SKM-1 treated with dmso at 0.1 percent for 144 hours (cell line): ENCODE measurements around the gene KANSL1.

Source experiments
- DNase-seq: peaks from one replicate; lab custom pipeline; 2025; ENCODE audit not compliant: unreplicated experiment; lab: John Stamatoyannopoulos, UW

The KANSL1 gene

DNA sequence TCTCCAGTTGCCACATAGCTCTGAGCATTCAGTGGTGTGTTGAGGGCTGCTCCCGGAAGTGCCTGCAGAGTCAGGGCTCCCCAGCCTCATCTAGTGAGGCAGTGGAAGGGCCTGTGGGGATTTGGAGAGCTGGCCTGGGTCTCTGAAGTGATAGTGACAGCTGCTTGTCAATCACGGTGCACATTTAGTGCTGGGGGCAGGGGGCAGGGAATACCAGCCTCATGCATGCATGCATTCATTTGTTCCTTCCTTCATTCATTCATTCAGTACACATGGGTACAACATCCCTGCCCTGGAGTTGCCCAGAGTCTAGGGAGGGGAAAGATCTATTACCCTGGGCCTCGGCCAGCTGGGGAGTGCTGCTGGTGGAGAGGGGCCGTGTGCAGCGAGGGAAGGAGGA is 205.5 kb downstream of the KANSL1 start:
- no peak for DNase-seq

DNA sequence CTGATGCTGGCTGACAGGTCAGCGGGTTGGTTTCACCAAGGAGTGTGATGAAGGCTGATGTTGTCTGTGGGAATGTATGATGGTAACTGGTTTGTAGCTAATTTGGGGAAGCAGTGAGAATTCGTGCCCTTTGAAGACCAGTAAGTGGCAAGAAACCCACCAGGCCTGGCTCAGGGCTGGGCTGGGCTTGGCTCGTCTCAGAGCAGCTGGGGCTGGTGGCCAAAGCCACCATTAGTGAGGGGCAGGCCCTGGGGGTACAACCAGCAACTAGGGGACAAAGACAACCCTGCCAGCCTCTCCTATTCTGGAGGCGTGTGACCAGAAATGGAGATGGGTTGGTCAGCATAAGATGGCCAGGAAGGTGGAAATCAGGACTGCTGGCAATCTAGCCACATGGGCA is 207.2 kb downstream of the KANSL1 start:
- DNase-seq: no peak

DNA sequence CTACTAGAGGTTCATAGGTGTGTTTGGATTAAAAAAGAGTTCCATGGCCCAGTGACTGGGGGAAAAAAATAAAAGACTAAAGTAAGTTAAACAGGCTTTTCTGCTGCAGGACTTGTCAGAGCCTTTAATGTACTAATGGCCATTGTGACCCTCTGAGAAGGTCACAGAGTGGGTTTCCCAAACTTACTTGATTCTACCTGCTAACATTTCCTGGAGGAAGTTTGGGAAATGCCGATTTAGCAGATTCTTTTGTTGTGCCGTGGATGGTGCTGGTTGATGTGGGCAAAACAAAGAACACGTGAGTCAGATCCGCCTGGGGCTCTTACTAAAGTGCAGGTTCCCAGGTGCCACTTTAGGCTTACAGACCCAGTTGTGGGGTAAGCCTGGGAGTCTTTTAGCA is 207.8 kb downstream of the KANSL1 start:
- no peak for DNase-seq

DNA sequence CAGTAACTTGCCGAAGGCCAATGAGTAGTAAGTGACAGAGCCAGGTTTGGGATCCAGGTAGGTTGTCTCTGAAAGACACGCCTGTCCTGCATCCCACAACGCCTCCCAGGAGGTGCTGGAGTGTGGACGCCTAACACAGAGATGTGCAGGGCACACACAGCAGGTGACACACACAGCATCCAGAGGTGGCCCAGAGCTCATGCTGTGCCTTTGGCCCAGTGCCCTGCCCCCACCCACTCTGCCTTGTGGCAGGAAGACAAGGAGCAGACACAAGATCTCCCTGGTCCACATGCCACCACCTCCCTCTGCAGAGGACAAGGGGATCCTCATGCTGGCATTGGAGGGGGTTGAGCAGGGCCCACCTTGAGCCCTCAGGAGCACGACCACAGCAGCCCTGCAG is 208.9 kb downstream of the KANSL1 start:
- DNase-seq: no peak

DNA sequence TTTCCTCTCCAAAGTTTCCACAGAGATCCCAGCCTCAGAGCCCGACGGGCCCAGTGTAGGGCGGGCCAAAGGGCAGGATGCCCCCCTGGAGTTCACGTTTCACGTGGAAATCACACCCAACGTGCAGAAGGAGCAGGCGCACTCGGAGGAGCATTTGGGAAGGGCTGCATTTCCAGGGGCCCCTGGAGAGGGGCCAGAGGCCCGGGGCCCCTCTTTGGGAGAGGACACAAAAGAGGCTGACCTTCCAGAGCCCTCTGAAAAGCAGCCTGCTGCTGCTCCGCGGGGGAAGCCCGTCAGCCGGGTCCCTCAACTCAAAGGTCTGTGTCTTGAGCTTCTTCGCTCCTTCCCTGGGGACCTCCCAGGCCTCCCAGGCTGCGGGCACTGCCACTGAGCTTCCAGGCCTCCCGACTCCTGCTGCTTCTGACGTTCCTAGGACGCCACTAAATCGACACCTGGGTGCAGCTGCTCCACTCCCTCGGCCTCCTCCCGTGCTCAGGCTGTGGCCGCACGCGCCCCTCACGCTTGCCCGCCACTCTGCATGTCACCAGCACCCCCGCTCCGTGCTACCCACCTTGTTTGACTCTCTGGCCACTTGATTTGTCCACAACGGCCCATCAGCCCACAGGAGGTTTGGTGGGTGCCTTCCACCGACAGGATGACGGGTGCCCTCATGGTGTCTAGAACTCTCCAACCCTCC is 209.5 kb downstream of the KANSL1 start:
- no peak for DNase-seq

DNA sequence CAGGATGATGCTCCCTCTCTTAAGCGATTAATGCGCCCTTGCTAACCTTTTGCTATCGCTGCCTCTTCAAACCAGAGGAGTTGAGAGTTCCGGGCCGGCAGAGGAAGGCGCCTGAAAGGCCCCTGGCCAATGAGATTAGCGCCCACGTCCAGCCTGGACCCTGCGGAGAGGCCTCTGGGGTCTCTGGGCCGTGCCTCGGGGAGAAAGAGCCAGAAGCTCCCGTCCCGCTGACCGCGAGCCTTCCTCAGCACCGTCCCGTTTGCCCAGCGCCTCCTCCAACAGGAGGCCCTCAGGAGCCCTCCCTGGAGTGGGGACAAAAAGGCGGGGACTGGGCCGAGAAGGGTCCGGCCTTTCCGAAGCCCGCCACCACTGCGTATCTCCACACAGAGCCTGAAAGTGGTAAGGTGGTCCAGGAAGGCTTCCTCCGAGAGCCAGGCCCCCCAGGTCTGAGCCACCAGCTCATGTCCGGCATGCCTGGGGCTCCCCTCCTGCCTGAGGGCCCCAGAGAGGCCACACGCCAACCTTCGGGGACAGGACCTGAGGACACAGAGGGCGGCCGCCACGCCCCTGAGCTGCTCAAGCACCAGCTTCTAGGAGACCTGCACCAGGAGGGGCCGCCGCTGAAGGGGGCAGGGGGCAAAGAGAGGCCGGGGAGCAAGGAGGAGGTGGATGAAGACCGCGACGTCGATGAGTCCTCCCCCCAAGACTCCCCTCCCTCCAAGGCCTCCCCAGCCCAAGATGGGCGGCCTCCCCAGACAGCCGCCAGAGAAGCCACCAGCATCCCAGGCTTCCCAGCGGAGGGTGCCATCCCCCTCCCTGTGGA is 210.2 kb downstream of the KANSL1 start:
- DNase-seq: no peak

DNA sequence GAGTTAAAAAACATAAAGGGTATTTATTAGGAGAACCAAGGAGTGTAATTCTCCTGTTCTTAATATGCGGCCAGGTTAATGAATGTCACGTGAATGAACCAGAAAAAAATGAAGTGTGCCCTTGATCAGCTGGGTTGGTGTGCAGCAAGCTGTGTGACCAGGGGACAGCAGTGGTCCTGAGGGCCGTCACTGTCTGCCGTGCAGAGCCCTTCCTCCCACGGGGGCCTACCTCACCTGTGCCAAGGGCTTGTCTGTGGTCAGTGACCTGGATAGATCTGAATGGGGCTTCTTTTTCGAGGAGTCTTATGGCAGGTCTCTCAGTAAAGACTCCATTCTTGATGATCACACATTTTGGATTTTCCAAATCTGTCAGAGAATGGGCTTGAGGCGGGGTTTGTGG is 211.9 kb downstream of the KANSL1 start:
- DNase-seq: no peak

DNA sequence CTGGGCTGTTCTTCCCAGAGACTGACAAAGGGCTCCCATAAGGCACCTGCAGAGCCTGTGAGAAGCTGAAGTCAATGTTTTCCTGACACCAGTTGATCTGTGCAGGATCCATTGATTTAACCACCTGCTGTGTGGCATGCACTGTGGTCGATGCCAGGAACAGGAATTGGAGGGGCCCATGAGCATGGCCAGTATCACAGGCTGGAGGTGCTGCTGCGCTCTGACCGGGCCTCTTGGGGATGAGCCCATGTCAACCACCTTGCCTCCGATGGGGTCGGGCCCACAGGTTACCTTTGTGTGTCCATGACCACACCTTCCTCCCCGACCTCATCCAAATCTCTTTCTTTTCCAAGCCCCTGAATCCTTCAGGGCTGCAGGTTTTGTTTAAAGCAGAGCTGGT is 212.4 kb downstream of the KANSL1 start:
- DNase-seq: no peak
